ENCODE measurements around the gene DGCR2. TPM values are rescaled to one million over a fixed set of nuclear protein-coding genes. Genes with fewer than 3 reads are reported as not detected.

The DGCR2 gene
- total RNA-seq, 3 donors from 2014 or later = 36.8 to 58.4 (median 42.9) TPM

DNA sequence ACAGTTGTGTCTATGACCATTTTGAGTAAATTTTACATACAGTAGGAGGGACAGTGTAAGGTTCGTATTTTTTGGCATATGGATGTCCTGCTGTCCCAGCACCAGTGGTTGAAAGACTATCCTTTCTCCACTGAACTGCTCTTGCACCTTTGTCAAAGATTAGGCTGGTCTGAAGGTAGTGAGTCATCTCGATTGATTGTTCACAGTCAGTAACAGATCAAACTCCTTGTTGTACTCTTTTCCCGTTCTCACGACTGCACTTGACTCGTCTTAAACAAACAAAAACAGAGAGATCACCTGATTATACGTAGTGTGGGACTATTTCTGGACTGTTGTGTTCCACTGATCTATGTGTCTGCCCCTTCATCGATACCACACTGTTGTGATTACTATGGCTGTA is 77.1 kb downstream of the DGCR2 start:
- no peak overlapping the region for H3K4me3 ChIP-seq
- peak overlapping the region in 1 of 2 donors; percentile 49 for H3K27ac ChIP-seq
- H3K27me3 ChIP-seq = no peaks in the 10 kb centered on the region
- peaks cover 15% of the 10 kb centered on the region for H3K36me3 ChIP-seq
- no peaks in the 10 kb centered on the region for H3K9me3 ChIP-seq
- TF ChIP-seq POLR2AphosphoS5 (IDR thresholded peaks at IDR 0.05) = no peak
- TF ChIP-seq, protein P1, sequence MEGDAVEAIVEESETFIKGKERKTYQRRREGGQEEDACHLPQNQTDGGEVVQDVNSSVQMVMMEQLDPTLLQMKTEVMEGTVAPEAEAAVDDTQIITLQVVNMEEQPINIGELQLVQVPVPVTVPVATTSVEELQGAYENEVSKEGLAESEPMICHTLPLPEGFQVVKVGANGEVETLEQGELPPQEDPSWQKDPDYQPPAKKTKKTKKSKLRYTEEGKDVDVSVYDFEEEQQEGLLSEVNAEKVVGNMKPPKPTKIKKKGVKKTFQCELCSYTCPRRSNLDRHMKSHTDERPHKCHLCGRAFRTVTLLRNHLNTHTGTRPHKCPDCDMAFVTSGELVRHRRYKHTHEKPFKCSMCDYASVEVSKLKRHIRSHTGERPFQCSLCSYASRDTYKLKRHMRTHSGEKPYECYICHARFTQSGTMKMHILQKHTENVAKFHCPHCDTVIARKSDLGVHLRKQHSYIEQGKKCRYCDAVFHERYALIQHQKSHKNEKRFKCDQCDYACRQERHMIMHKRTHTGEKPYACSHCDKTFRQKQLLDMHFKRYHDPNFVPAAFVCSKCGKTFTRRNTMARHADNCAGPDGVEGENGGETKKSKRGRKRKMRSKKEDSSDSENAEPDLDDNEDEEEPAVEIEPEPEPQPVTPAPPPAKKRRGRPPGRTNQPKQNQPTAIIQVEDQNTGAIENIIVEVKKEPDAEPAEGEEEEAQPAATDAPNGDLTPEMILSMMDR (IDR thresholded peaks at IDR 0.05) = no peak
- no peaks in the 10 kb centered on the region for H3K4me1 ChIP-seq
- DNase-seq (ENCODE audit: low spot score in 2 of 2) = no peak
- intact Hi-C loops (cut with DNase I; ENCODE audit: low total_unique reads) = no loop called here

DNA sequence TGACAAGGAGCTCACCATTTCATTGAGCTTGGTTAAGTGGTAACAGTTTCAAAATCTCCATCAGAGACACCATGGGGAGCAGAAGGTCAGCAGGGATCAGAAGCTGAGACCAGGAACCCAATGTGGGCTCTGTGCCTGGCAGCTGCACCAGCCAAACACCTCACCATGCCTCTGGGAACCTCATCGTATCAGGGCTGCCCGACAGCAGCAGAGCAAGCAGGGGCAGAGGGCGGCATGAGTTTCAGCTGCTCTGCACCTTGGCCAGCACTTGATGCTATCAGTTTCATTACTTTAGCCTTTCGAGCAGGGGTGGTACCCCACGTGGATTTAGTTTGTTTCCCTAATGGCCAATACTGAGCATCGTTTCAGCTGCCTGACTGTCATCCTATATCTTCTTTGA is 77.8 kb downstream of the DGCR2 start:
- Histone ChIP-seq H3K27ac (peak overlapping the region in 1 of 2 donors; percentile 32), H3K4me3 (no peak overlapping the region), H3K9me3 (no peaks in the 10 kb centered on the region), H3K27me3 (no peaks in the 10 kb centered on the region), H3K4me1 (no peaks in the 10 kb centered on the region), H3K36me3 (peaks cover 16% of the 10 kb centered on the region)
- intact Hi-C loops (cut with DNase I; ENCODE audit: low total_unique reads) = no loop called here
- no peak for TF ChIP-seq POLR2A (IDR thresholded peaks at IDR 0.05)
- no peak for TF ChIP-seq POLR2AphosphoS5 (IDR thresholded peaks at IDR 0.05)
- TF ChIP-seq, protein P1 (IDR thresholded peaks at IDR 0.05) = no peak
- DNase-seq (ENCODE audit: low spot score in 2 of 2) = no peak

DNA sequence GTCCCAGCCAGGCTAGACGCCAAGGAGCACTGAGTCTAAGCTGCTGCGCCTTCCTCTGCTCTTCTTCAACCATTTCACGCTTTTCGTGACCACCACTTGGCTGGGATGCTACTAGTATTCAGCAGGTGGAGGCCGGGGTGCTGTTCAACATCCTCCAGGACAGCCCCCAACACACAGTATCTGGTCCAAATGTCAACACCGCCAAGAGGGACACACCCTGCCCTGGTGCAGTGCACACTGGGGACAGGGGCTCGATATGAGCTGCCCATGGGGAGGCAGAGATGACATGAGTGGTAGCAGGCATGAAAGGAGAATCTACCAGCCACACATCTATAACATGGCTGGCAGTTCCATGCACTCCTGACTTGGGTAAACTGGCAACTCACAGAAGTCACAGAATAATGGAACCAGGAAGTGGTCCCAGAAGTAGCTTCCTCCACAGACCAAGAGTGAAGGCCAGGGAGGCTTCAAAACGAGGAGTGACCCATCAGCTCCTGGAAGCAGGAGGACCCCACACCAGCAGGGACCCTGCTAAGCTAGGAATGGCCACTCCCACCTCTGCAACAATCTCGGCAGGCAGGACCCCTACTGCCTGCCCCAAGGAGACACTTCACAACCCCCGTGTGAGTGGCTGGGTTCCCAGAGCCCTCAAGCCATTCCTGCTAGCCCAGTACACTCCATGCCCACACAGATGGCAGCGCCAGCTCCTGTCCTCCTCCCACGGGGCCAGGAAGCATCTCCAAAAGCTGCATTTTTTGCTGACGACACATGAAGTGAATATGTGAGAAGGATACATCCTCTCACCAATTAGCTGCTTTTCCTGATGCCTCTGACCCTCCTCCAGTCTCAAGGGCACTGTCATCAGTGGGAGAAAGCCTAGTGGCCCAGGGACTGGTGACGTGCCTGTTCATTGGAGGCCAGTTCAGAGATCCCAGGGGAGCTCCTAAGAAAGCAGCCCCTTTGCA is 78.8 kb downstream of the DGCR2 start:
- intact Hi-C loops (cut with DNase I; ENCODE audit: low total_unique reads) = no loop called here
- DNase-seq (ENCODE audit: low spot score in 2 of 2) = no peak

DNA sequence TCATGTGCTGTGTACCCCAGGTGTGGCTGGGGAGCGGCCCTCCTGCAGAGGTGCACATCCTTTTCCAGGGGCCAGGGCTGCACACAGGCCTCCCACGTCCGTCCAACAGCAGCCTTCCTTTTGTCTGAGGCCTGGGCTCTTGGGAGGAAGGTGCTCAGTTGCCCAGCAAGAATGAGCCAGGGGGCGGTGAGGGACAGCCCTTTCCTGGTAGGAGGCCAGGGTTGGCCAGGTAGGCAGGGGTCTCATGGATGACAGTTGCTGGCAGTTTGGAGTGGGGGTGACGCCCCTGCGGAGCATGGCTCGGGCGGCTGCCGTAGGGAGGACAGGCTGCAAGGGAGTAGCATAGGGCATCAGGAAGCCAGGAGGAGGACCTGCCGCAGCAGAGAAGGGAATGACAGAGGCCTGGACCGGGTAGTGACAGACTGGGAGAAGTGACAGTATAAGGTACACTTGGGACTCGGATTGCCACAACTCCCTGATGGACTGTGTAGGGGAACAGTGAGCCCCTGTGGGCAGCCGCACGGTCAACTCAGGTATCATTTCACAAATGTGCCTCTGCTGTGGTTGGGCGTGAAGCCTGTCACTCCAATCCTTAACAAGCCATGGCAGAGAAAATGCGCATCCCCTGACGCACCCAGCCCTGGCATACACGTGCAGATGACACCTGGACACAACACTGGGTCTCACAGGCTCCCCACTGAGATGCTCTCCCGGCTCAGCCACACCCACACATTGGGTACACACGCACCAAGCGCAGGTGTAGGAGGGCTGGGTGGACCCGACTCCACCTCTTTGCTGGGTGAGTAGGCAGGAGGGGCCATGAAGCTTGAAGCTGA is 79.7 kb downstream of the DGCR2 start:
- H3K4me3 ChIP-seq = no peak overlapping the region
- no peak for DNase-seq (ENCODE audit: low spot score in 2 of 2)

More for the DNA sequence above, 78.8 kb downstream of the DGCR2 start:
- TF ChIP-seq POLR2A (IDR thresholded peaks at IDR 0.05) = no peak
- TF ChIP-seq, protein P1 (IDR thresholded peaks at IDR 0.05) = no peak
- TF ChIP-seq POLR2AphosphoS5 (IDR thresholded peaks at IDR 0.05) = no peak
- Histone ChIP-seq H3K4me3 (no peak overlapping the region), H3K4me1 (no peaks in the 10 kb centered on the region), H3K9me3 (no peaks in the 10 kb centered on the region), H3K27ac (peak overlapping the region in 1 of 2 donors; percentile 41), H3K36me3 (peaks cover 16% of the 10 kb centered on the region), H3K27me3 (no peaks in the 10 kb centered on the region)

More for the DNA sequence above, 79.7 kb downstream of the DGCR2 start:
- Histone ChIP-seq H3K9me3 (no peaks in the 10 kb centered on the region), H3K4me1 (no peaks in the 10 kb centered on the region), H3K27ac (no peak overlapping the region), H3K36me3 (peaks cover 14% of the 10 kb centered on the region), H3K27me3 (no peaks in the 10 kb centered on the region)
- intact Hi-C loops (cut with DNase I; ENCODE audit: low total_unique reads) = no loop called here
- no peak for TF ChIP-seq POLR2AphosphoS5 (IDR thresholded peaks at IDR 0.05)
- TF ChIP-seq POLR2A (IDR thresholded peaks at IDR 0.05) = no peak
- TF ChIP-seq, protein P1 (IDR thresholded peaks at IDR 0.05) = no peak
